HepG2 (cell line): ENCODE results near the gene PRKG1. TPM values are rescaled to one million over a fixed set of nuclear protein-coding genes. Genes with fewer than 3 reads are reported as not detected.

Experiments
- ATAC-seq: fragments of 200-7000 bp; cut with Tn5 transposase; 3 replicates; pipeline ENCODE4 v1.9.1; 2020; ENCODE audit warnings: mild to moderate bottlenecking, moderate library complexity
- BruUV-seq: library from RNA; stranded (reverse); fragments of 400-500 nt; replicated peaks from 2 replicates; lab custom pipeline; 2021; lab: Mats Ljungman, UMichigan
- CTCF ChIA-PET: fragments of 300-600 bp; formaldehyde crosslinking; extraction: SDS; loops from one replicate; lab custom pipeline; 2021; ENCODE audit warnings: low total read pairs, inconsistent platforms, low intra/inter-chr PET ratio; lab: Yijun Ruan, JAX
- POLR2A ChIA-PET: fragments of 350-600 bp; sonication (Branson Sonifier 250); formaldehyde crosslinking; loops from one replicate; lab custom pipeline; 2020; ENCODE audit warnings: antibody characterized with exemption, inconsistent platforms; lab: Yijun Ruan, JAX
- DNase-seq: peaks from one replicate; pipeline ENCODE4 v3.0.0-alpha.2; 2015; ENCODE audit warnings: low spot score
- FAIRE-seq: peaks from 3 replicates; lab custom pipeline; 2011; peaks lifted over from hg19 to GRCh38; lab: Jason Lieb, UNC
- H2AFZ ChIP-seq: one replicate; pipeline ENCODE4 v1.6.1; 2011; ENCODE audit warnings: low read length, inconsistent platforms
- H3K27ac ChIP-seq: fragments of 300-600 bp; 3 replicates; pipeline ENCODE4 v1.8.0; 2011; ENCODE audit warnings: mixed run types, mild to moderate bottlenecking, mixed read lengths, low read length, inconsistent platforms; ENCODE audit not compliant: insufficient read depth; ENCODE audit errors: extremely low read length
- H3K27me3 ChIP-seq, 2 experiments: fragments of 200-600 bp in 1 of 2; 2 replicates in 1 of 2; 3 replicates in 1 of 2; pipeline versions ENCODE4 v1.6.0 to v1.8.0; 2011; ENCODE audit warnings: low read length in 2 of 2, mild to moderate bottlenecking in 2 of 2, moderate library complexity in 2 of 2, inconsistent platforms in 1 of 2; ENCODE audit not compliant: insufficient read depth in 2 of 2, control insufficient read depth in 1 of 2
- H3K36me3 ChIP-seq, 2 experiments: fragments of 200-600 bp in 1 of 2; replicated peaks in 1 of 2; 2 replicates in 1 of 2; 3 replicates in 1 of 2; pipeline versions ENCODE4 v1.5.1 to v1.8.0; 2011; ENCODE audit warnings: low read length in 2 of 2, inconsistent platforms in 1 of 2; ENCODE audit not compliant: insufficient read depth in 2 of 2, control insufficient read depth in 1 of 2
- H3K4me1 ChIP-seq: 2 replicates; pipeline ENCODE4 v1.5.1; 2012; ENCODE audit warnings: low read length, inconsistent platforms; ENCODE audit not compliant: insufficient read depth
- H3K4me2 ChIP-seq: 2 replicates; pipeline ENCODE4 v1.6.0; 2011; ENCODE audit warnings: low read depth, low read length, inconsistent platforms
- H3K4me3 ChIP-seq, 3 experiments: fragments of 200-600 bp in 1 of 3; sonication (generic), shearing (Covaris generic) in 1 of 3; replicated peaks in 1 of 3; 2 replicates each; pipeline ENCODE4 v1.5.1; 2011 to 2016; ENCODE audit warnings: low read length in 3 of 3, inconsistent platforms in 2 of 3, low read depth in 2 of 3, mild to moderate bottlenecking in 2 of 3, control low read depth in 1 of 3, mixed read lengths in 1 of 3; ENCODE audit not compliant: insufficient read depth in 1 of 3
- H3K79me2 ChIP-seq: one replicate; pipeline ENCODE4 v1.6.1; 2011; ENCODE audit warnings: low read length, inconsistent platforms; ENCODE audit not compliant: insufficient read depth
- H3K9ac ChIP-seq: 2 replicates; pipeline ENCODE4 v1.6.0; 2011; ENCODE audit warnings: mild to moderate bottlenecking, low read depth, low read length, inconsistent platforms; ENCODE audit not compliant: insufficient read depth
- H3K9me3 ChIP-seq: 2 replicates; pipeline ENCODE4 v1.5.1; 2012; ENCODE audit warnings: mild to moderate bottlenecking, low read length
- H4K20me1 ChIP-seq: 2 replicates; pipeline ENCODE4 v1.6.0; 2011; ENCODE audit warnings: inconsistent platforms, mild to moderate bottlenecking, low read length, moderate library complexity; ENCODE audit not compliant: insufficient read depth
- ARID4A ChIP-seq: sonication (generic); formaldehyde crosslinking; IDR thresholded peaks from 2 replicates; pipeline ENCODE4 v1.5.0; 2020; ENCODE audit warnings: mild to moderate bottlenecking, missing genetic modification reagents, borderline replicate concordance
- IRF9 ChIP-seq: sonication (generic); formaldehyde crosslinking; IDR thresholded peaks from 2 replicates; pipeline ENCODE4 v1.8.0; 2022; ENCODE audit warnings: missing genetic modification reagents, mild to moderate bottlenecking, borderline replicate concordance
- KIAA2018 ChIP-seq: sonication (generic); formaldehyde crosslinking; IDR thresholded peaks from 2 replicates; pipeline ENCODE4 v1.5.0; 2020; ENCODE audit warnings: mild to moderate bottlenecking, missing genetic modification reagents, borderline replicate concordance
- KLF16 ChIP-seq, 2 experiments: sonication (generic) in 1 of 2; formaldehyde crosslinking in 1 of 2; IDR thresholded peaks; 2 replicates each; pipeline versions ENCODE4 v1.6.1 to v1.8.0; 2016 to 2023; ENCODE audit warnings: missing genetic modification reagents in 2 of 2, missing compliant biosample characterization in 1 of 2
- NFYC ChIP-seq: IDR thresholded peaks from 2 replicates; pipeline ENCODE4 v1.6.1; 2016; ENCODE audit warnings: missing genetic modification reagents, missing compliant biosample characterization
- ZNF207 ChIP-seq: fragments of 450-650 bp; IDR thresholded peaks from 2 replicates; pipeline ENCODE4 v1.6.1; 2016; ENCODE audit warnings: antibody characterized with exemption, borderline replicate concordance
- ZNF234 ChIP-seq: sonication (generic); formaldehyde crosslinking; conservative IDR thresholded peaks from 2 replicates; pipeline ENCODE4 v1.5.1; 2020; ENCODE audit warnings: mild to moderate bottlenecking, missing genetic modification reagents
- ZNF292 ChIP-seq: sonication (generic); formaldehyde crosslinking; IDR thresholded peaks from 2 replicates; pipeline ENCODE4 v1.8.1; 2022; ENCODE audit warnings: mild to moderate bottlenecking, low read depth, missing genetic modification reagents, borderline replicate concordance
- WGBS: methylation state at CpG from one replicate; pipeline ENCODE4 v1.1.6; 2017; ENCODE audit warnings: low lambda C conversion rate; 5-methylcytosine and 5-hydroxymethylcytosine counted together
- in situ Hi-C: cut with HindIII; loops from 2 replicates; pipeline ENCODE4 v1.10.0; 2017; ENCODE audit warnings: low pct_unique_long_range_greater_than_20kb; ENCODE audit not compliant: extremely low pct_ligation_motif_present
- intact Hi-C: fragments of 100-400 bp; cut with micrococcal nuclease; formaldehyde crosslinking; loops from one replicate; pipeline ENCODE4 v1.10.0; 2022; ENCODE audit not compliant: unreplicated experiment
- polyA plus RNA-seq, 8 experiments: library from polyadenylated mRNA; depleted of rRNA in 3 of 8; stranded (reverse) in 7 of 8; unstranded in 1 of 8; fragments of >200 nt; fragmentation: Illumina TruSeq in 4 of 8; extraction: Trizol in 4 of 8; gene quantifications; 2 replicates each; pipeline versions ENCODE4 v1.2.1 to v1.2.3, GENCODE V29; 2011 to 2016; ENCODE audit warnings: low read depth in 4 of 8, missing spikeins in 1 of 8, mixed read lengths in 1 of 8; ENCODE audit not compliant: insufficient read depth in 1 of 8
- total RNA-seq, 5 experiments: library from RNA; depleted of rRNA; stranded (reverse); fragments of >200 nt; fragmentation: Illumina TruSeq; extraction: Trizol; gene quantifications; 2 replicates each; pipeline ENCODE4 v1.2.3, GENCODE V29; 2016; ENCODE audit warnings: low read depth in 1 of 5

PRKG1 gene
- total and polyA plus RNA-seq, 2 of the 13 experiments (the other 11 are each of a cell fraction or from before 2014, with no cell fraction given): 0.01 TPM; not detected in 1

GRCh38 chr10:51326174-51326573 lies 251.9 kb downstream of the PRKG1 start:
- no TSS peak for BruUV-seq
- Histone ChIP-seq H3K27ac (no peak overlapping the region), H3K4me3 (no peak overlapping the region), H3K27me3 (no peaks in the 10 kb centered on the region), H3K4me2 (no peak overlapping the region), H3K79me2 (no peaks in the 10 kb centered on the region), H2AFZ (no peak overlapping the region), H3K9me3 (no peaks in the 10 kb centered on the region), H3K9ac (no peak overlapping the region), H4K20me1 (no peaks in the 10 kb centered on the region), H3K36me3 (no peaks in the 10 kb centered on the region), H3K4me1 (no peaks in the 10 kb centered on the region)
- intact Hi-C loops: no loop called here
- WGBS: 0% methylated on average over 1 of the region's 1 CpG
- no peak for FAIRE-seq
- POLR2A ChIA-PET: no interaction called here
- in situ Hi-C loops: no loop called here
- ATAC-seq: no peak
- TF ChIP-seq KIAA2018 (CRISPR knock-in tag) (no peak), ZNF207 (no peak), ZNF234 (CRISPR knock-in tag) (no peak), NFYC (CRISPR knock-in tag) (no peak), ZNF292 (CRISPR knock-in tag) (no peak), IRF9 (CRISPR knock-in tag) (no peak), ARID4A (CRISPR knock-in tag) (no peak), KLF16 (CRISPR knock-in tag; IDR thresholded peaks at IDR 0.05) (no peak)
- DNase-seq: no peak
- CTCF ChIA-PET: no interaction called here
